CD14-positive monocyte (primary cell): Measurements from ENCODE around the gene EIF1B. TPM values are rescaled to one million over a fixed set of nuclear protein-coding genes. Genes with fewer than 3 reads are reported as not detected.

Experiments used
- DNase-seq, 3 donors: peaks; one replicate each; pipeline ENCODE4 v3.0.0-alpha.2; 2011 to 2022
- H2AFZ ChIP-seq: 2 replicates; pipeline ENCODE4 v1.6.0; 2012; ENCODE audit warnings: mild to moderate bottlenecking, low read depth, low read length, inconsistent platforms; ENCODE audit not compliant: insufficient read depth, poor library complexity, severe bottlenecking
- H3K27ac ChIP-seq, 2 donors: 1 replicate in 1 of 2; 2 replicates in 1 of 2; pipeline ENCODE4 v1.5.1; 2012 to 2013; ENCODE audit warnings: low read length in 2 of 2, control low read depth in 1 of 2, inconsistent platforms in 1 of 2, low read depth in 1 of 2, mild to moderate bottlenecking in 1 of 2
- H3K27me3 ChIP-seq, 2 donors: one replicate each; pipeline versions ENCODE4 v1.6.0 to v1.6.1; 2011 to 2013; ENCODE audit warnings: low read length in 2 of 2; ENCODE audit not compliant: control insufficient read depth in 2 of 2, insufficient read depth in 2 of 2
- H3K36me3 ChIP-seq, 2 donors: replicated peaks in 1 of 2; 1 replicate in 1 of 2; 2 replicates in 1 of 2; pipeline versions ENCODE4 v1.5.1 to v1.6.1; 2012 to 2013; ENCODE audit warnings: low read length in 2 of 2, control low read depth in 1 of 2, inconsistent platforms in 1 of 2, mild to moderate bottlenecking in 1 of 2; ENCODE audit not compliant: insufficient read depth in 2 of 2, control insufficient read depth in 1 of 2
- H3K4me1 ChIP-seq, 2 donors: 1 replicate in 1 of 2; 2 replicates in 1 of 2; pipeline versions ENCODE4 v1.5.1 to v1.6.1; 2012 to 2013; ENCODE audit warnings: low read length in 2 of 2, control low read depth in 1 of 2, inconsistent platforms in 1 of 2, mild to moderate bottlenecking in 1 of 2, moderate library complexity in 1 of 2; ENCODE audit not compliant: insufficient read depth in 2 of 2, control insufficient read depth in 1 of 2
- H3K4me2 ChIP-seq: replicated peaks from 2 replicates; pipeline ENCODE3; 2012; ENCODE audit warnings: low read length, moderate library complexity, mild to moderate bottlenecking; ENCODE audit not compliant: poor library complexity, severe bottlenecking; ENCODE audit errors: extremely low read depth
- H3K4me3 ChIP-seq, 3 experiments: fragments of 200-600 bp in 1 of 3; sonication (generic) in 1 of 3; replicated peaks in 1 of 3; 1 replicate in 2 of 3; 2 replicates in 1 of 3; pipeline ENCODE4 v1.5.1; 2011 to 2013; ENCODE audit warnings: low read length in 3 of 3, mild to moderate bottlenecking in 3 of 3, control low read depth in 2 of 3, low read depth in 2 of 3, inconsistent platforms in 1 of 3, moderate library complexity in 1 of 3
- H3K79me2 ChIP-seq: 2 replicates; pipeline ENCODE4 v1.6.0; 2012; ENCODE audit warnings: mild to moderate bottlenecking, control low read depth, inconsistent platforms, low read length, moderate library complexity; ENCODE audit not compliant: insufficient read depth
- H3K9ac ChIP-seq: 2 replicates; pipeline ENCODE4 v1.6.0; 2017; ENCODE audit warnings: low read length, mild to moderate bottlenecking; ENCODE audit not compliant: insufficient read depth, poor library complexity, severe bottlenecking
- H3K9me3 ChIP-seq, 2 donors: replicated peaks in 1 of 2; 1 replicate in 1 of 2; 2 replicates in 1 of 2; pipeline versions ENCODE4 v1.5.1 to v1.6.1; 2012 to 2013; ENCODE audit warnings: low read length in 2 of 2, control low read depth in 1 of 2; ENCODE audit not compliant: control insufficient read depth in 1 of 2, insufficient read depth in 1 of 2
- H4K20me1 ChIP-seq: 2 replicates; pipeline ENCODE4 v1.6.0; 2012; ENCODE audit warnings: mild to moderate bottlenecking, low read length, control low read depth, moderate library complexity; ENCODE audit not compliant: insufficient read depth
- H3K27ac Mint-ChIP-seq, 7 donors: one replicate each; pipeline ENCODE4 v1.8.0; 2020; ENCODE audit warnings: mild to moderate bottlenecking in 7 of 7, mixed read lengths in 7 of 7, moderate library complexity in 6 of 7, inconsistent platforms in 2 of 7
- H3K27me3 Mint-ChIP-seq, 3 donors: one replicate each; pipeline ENCODE4 v1.8.0; 2021 to 2022; ENCODE audit warnings: low read depth in 3 of 3, mild to moderate bottlenecking in 3 of 3, mixed read lengths in 3 of 3, moderate library complexity in 3 of 3, inconsistent platforms in 1 of 3
- H3K36me3 Mint-ChIP-seq, 2 donors: one replicate each; pipeline ENCODE4 v1.8.0; 2020; ENCODE audit warnings: mixed read lengths in 2 of 2, inconsistent platforms in 1 of 2, mild to moderate bottlenecking in 1 of 2
- H3K4me1 Mint-ChIP-seq: one replicate; pipeline ENCODE4 v1.8.0; 2020; ENCODE audit warnings: mild to moderate bottlenecking, mixed read lengths
- H3K4me3 Mint-ChIP-seq, 2 donors: one replicate each; pipeline ENCODE4 v1.8.0; 2020; ENCODE audit warnings: mild to moderate bottlenecking in 2 of 2, mixed read lengths in 2 of 2, moderate library complexity in 1 of 2
- H3K9me3 Mint-ChIP-seq, 7 donors: one replicate each; pipeline ENCODE4 v1.8.0; 2020 to 2022; ENCODE audit warnings: mixed read lengths in 7 of 7, mild to moderate bottlenecking in 6 of 7, moderate library complexity in 6 of 7, inconsistent platforms in 2 of 7
- WGBS: methylation state at CpG from one replicate; pipeline ENCODE4 v1.1.5; 2013; ENCODE audit warnings: missing lambda C conversion rate; ENCODE audit not compliant: insufficient coverage; 5-methylcytosine and 5-hydroxymethylcytosine counted together
- intact Hi-C, 2 donors: fragments of 100-400 bp; cut with micrococcal nuclease; formaldehyde crosslinking; loops; one replicate each; pipeline versions ENCODE4 v1.15.0 to v1.15.1; 2023
- polyA plus RNA-seq, 3 donors: library from polyadenylated mRNA; depleted of rRNA in 1 of 3; unstranded in 2 of 3; stranded (reverse) in 1 of 3; fragments of 300-500 nt in 2 of 3; fragments of >200 nt in 1 of 3; fragmentation: Illumina TruSeq in 2 of 3; gene quantifications; 1 replicate in 2 of 3; 2 replicates in 1 of 3; pipeline ENCODE4 v1.2.3, GENCODE V29; 2012 to 2021
- TF ChIP-seq, protein P1 (sequence below): fragments of 200-600 bp; IDR thresholded peaks from one replicate; pipeline ENCODE4 v1.8.0; 2022; ENCODE audit warnings: antibody characterized with exemption, mild to moderate bottlenecking

Gene EIF1B
- polyA plus RNA-seq, 3 donors, result 51.8 to 95.4 (median 70.8) TPM

GRCh38 chr3:40264451-40264850 is 45.1 kb upstream of the EIF1B start:
- H3K9me3 Mint-ChIP-seq, result peaks cover 0 to 6% (median 0%) of the 10 kb centered on the region in 7 donors
- intact Hi-C loops, result no loop called here
- Histone ChIP-seq H3K27ac (no peak overlapping the region), H3K27me3 (no peaks in the 10 kb centered on the region), H3K4me1 (no peaks in the 10 kb centered on the region), H3K9ac (no peak overlapping the region), H3K79me2 (no peaks in the 10 kb centered on the region), H3K36me3 (no peaks in the 10 kb centered on the region), H4K20me1 (no peaks in the 10 kb centered on the region), H2AFZ (no peak overlapping the region), H3K4me2 (no peak overlapping the region), H3K4me3 (no peak overlapping the region), H3K9me3 (no peaks in the 10 kb centered on the region)
- no peak overlapping the region for H3K27ac Mint-ChIP-seq
- WGBS, result no CpG with 5 or more reads among the region's 1 CpG
- TF ChIP-seq, protein P1, sequence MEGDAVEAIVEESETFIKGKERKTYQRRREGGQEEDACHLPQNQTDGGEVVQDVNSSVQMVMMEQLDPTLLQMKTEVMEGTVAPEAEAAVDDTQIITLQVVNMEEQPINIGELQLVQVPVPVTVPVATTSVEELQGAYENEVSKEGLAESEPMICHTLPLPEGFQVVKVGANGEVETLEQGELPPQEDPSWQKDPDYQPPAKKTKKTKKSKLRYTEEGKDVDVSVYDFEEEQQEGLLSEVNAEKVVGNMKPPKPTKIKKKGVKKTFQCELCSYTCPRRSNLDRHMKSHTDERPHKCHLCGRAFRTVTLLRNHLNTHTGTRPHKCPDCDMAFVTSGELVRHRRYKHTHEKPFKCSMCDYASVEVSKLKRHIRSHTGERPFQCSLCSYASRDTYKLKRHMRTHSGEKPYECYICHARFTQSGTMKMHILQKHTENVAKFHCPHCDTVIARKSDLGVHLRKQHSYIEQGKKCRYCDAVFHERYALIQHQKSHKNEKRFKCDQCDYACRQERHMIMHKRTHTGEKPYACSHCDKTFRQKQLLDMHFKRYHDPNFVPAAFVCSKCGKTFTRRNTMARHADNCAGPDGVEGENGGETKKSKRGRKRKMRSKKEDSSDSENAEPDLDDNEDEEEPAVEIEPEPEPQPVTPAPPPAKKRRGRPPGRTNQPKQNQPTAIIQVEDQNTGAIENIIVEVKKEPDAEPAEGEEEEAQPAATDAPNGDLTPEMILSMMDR, result no peak
- peaks cover 0 to 2% (median 0%) of the 10 kb centered on the region in 3 donors for H3K27me3 Mint-ChIP-seq
- DNase-seq, result no peak
- no peaks in the 10 kb centered on the region for H3K36me3 Mint-ChIP-seq
- no peak overlapping the region for H3K4me3 Mint-ChIP-seq
- H3K4me1 Mint-ChIP-seq, result no peaks in the 10 kb centered on the region

GRCh38 chr3:40265181-40265580 is 44.3 kb upstream of the EIF1B start:
- H3K4me1 Mint-ChIP-seq, result no peaks in the 10 kb centered on the region
- H3K27ac Mint-ChIP-seq, result no peak overlapping the region
- H3K4me1 ChIP-seq, result no peaks in the 10 kb centered on the region
- no peak overlapping the region for H3K9ac ChIP-seq
- no peaks in the 10 kb centered on the region for H3K27me3 ChIP-seq
- no peak overlapping the region for H3K27ac ChIP-seq
- no peak overlapping the region for H3K4me3 Mint-ChIP-seq
- no peak overlapping the region for H3K4me3 ChIP-seq
- H3K36me3 Mint-ChIP-seq, result no peaks in the 10 kb centered on the region
- H3K9me3 Mint-ChIP-seq, result peaks cover 0 to 6% (median 0%) of the 10 kb centered on the region in 7 donors
- intact Hi-C loops, result no loop called here
- no peaks in the 10 kb centered on the region for H3K9me3 ChIP-seq
- peaks cover 0 to 2% (median 1%) of the 10 kb centered on the region in 3 donors for H3K27me3 Mint-ChIP-seq
- TF ChIP-seq, protein P1, result no peak
- no peak overlapping the region for H2AFZ ChIP-seq
- H3K4me2 ChIP-seq, result no peak overlapping the region
- DNase-seq, result no peak
- H4K20me1 ChIP-seq, result no peaks in the 10 kb centered on the region
- no peaks in the 10 kb centered on the region for H3K36me3 ChIP-seq
- H3K79me2 ChIP-seq, result no peaks in the 10 kb centered on the region
